AG08396 (cell line): ENCODE measurements around the gene PRRC2B.

Experiments used
- DNase-seq: peaks from one replicate; pipeline ENCODE4 v3.0.0; 2012; ENCODE audit warnings: low spot score, mixed read lengths

The PRRC2B gene

DNA sequence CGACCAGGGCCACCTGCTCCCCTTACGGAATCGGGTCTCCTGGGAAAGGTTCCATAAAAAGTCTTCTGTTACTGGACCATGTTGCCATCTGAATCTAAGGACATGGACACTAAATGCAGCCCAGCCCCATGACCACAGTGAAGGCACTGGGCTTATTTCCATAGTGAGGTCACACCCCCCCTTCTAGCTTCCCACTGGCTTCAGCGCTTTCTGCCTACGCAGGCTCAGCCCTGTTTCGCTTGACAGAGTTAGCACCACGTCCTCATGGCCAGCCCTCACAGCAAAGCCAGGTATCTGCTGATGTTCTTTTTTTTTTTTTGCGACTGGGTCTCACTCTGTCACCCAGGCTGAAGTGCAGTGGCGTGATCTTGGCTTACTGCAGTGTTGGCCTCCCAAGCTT is 123.0 kb downstream of the PRRC2B start:
- no peak for DNase-seq

DNA sequence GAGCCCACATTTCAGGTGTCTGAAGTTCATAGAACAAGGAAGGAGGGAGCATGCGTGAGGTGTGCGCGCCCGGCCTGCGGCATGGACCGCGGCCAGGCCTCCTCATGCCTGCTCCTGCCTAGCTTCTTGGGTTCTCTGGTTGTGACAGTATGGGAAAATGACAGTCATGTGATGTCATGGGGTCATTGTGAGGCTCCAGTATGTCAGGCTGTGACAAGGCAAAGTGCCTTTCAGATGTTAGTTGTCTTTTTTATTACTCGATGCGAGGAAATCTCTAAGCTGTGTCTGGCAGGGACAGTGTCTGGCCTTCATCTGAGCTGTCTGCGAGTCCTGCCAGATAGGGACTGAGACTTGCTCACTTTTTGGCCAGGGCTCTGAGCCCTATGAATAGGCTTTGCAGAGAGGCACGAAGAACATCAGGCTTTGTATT is 123.9 kb downstream of the PRRC2B start:
- DNase-seq, result no peak

DNA sequence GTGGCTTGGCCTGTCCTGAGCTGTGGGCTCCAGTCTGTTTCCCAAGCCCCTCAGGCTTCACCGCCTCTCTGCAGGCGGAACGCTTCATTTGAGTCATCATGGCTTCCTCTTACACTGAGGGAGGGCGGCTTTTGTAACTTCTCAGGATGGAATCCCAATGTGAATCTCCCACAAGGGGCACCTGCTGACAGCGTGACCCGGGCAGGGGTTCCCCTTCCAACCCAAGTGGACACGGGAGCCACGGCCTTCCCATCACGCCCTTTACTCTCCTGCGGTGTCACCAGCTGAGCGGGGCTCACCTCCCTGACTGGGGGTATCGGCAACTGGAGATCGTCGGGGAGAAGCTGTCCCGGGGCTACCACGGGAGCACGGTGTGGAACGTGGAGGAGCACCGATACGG is 124.7 kb downstream of the PRRC2B start:
- no peak for DNase-seq

DNA sequence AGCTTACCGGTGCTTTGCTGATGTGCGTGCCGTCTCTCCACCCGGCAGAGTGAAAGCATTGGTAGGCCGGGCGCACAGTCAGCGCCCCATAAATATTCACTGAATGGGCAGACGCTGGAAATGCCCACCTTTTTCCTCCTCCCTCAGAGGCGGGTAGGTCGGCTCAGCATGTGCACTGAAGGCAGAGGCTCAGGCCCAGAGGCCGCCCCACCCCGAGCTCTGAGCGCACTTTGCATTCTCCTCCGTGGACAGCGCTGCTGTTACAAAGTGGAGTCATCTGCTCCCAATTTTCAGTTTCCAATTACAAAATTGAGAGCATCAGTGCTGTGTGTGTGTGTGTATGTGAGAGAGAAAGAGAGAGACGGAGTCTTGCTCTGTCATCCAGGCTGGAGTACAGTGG is 126.6 kb downstream of the PRRC2B start:
- no peak for DNase-seq

DNA sequence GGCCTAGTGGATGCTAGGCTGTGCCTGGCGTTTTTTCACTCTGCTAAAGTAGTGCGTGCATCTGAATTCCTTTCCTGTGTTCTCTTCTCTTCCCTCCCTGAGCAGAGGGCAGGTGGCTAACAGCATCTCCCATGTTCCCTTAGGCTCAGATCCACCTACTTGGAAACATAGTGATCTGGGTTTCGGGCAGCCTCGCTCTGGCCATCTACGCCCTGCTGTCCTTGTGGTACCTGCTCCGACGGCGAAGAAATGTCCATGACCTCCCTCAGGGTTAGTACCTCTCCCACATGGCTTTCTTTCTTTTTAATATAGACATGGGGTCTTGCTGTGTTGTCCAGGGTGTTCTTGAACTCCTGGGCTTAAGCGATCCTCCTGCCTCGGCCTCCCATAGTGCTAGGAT is 127.3 kb downstream of the PRRC2B start:
- no peak for DNase-seq

DNA sequence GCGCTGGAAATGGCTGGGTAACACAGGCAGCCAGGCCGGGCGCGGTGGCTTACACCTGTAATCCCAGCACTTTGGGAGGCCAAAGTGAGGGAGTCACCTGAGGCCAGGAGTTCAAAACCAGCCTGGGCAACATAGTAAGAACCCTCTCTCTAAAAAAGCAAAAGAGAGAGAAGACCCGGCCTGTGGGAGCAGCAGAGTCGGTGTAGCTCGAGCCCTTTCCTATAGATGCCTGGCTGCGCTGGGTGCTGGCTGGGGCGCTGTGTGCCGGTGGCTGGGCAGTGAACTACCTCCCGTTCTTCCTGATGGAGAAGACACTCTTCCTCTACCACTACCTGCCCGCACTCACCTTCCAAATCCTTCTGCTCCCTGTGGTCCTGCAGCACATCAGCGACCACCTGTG is 127.9 kb downstream of the PRRC2B start:
- no peak for DNase-seq

DNA sequence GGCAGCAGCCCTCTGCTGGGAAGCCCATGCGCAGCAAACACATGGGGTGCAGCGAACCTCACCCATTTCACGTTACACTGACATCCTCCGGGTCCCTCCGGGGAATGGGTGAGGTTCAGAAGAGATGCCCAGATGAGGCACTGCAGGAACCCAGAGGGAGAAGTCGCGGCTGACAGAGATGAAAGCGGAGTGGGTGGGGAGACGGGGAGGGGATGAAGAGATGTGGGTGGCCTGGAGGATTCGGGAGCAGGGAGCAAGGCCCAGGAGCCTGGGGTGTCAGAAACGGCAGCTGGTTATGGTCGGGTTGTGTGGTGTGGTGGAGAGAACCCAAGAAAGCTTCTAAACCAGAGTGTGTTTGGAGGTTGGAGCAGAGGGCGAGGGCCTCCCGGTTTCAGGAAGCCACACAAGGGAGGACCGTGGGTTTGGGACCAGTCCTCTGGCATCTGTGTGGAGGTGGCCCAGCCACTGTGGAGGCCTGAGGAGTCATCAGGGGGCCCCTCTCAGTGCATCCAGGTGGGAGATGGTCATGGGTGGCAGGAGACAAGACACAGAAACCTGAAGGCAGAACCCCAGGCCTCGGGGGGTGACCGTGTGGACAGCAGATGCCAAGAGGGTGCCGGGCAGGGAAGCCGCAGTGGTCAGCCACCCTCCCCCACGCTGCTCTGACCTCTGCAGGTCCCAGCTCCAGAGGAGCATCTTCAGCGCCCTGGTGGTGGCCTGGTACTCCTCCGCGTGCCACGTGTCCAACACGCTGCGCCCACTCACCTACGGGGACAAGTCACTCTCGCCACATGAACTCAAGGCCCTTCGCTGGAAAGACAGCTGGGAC is 128.6 kb downstream of the PRRC2B start:
- no peak for DNase-seq

DNA sequence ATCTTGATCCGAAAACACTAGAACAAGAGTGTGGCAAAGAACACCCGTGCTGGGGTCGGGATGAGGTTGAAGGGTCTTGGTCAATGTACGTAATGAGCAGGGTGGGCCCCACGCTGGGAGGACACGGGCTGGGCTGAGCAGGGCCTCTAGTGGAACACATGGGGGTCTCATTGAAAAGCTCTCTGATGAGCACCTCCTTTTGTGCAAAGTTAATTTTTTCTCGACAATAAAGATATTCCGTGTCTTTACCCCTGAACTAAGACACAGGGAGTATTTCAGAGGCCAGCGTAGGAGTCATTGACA is 129.2 kb downstream of the PRRC2B start:
- no peak for DNase-seq

DNA sequence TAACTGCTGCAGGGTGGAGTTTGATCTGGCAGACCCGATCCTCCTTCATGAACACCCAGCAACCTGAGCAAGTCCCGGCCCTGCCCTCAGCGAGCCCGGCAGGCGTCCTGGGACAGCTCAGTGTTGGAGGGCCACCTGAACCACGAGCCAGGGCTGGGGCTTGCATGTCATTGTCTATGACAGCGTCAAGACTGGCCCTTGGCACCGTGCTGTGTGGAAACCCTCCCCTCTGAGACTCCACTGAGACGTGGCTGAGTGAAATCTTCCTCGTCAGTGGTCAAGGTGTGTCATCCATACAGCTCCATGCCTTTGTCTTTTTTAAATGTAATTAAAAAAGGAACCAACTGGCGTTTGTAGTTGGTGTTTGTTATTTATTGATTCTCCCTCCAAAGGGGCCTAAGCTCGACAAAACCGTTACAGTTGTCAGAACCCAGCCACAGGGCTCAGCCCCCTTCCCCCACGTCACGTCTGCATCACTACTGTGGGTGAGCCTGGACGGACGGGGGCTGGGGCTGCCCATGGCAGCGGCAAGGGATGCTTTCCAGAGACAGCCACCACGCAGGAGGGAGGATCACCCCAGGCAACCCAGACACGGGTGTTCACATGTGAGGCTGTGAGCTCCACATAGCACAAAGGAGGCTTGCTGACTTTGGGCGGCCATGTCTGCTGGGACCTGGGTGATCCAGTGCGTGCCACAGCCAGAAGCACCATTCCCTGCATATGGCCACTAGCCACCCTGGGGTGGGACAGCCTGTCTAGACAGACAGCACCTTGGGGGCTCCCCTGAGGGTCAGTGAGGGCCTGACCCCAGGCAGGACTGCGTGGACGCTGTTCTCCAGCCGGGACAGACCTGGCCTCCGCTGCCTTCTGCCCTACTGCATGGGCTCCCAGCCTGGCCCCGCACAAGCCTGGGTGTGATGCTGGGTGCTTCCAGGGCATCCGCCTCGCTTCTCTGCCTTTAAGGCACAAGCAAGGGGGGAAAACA is 129.9 kb downstream of the PRRC2B start:
- DNase-seq, result no peak

DNA sequence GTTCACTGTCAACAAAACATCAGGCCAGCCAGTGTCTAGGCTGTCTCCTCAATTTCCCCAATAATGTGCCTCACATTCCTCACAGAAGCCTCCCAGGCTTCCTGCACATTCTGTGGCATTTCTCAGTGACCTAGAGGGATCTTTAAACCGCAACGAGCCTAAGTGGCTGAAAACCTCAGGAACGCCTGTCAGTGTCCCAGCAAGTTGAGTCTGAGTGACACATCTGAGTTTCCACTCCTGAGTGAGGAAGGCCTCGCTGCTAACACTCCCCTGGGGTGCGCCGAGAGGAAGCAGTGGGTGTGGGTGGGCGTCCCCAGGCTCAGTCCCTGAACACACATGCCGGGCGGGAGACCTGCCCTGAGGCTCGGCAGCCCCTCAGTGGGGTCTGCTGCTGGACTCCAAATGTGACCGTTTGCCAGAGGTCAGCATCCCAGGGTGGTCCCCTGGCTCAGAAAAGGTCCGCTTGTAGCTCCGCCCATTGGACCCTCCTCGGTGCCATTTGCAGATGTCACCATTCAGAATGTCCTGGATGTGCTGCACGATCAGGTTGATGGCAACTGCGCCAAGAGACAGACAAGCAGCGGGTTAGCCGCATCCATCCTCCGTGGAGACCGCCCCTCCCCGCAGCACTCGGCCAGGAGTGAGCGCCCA is 130.9 kb downstream of the PRRC2B start:
- peak; percentile 52 for DNase-seq

DNA sequence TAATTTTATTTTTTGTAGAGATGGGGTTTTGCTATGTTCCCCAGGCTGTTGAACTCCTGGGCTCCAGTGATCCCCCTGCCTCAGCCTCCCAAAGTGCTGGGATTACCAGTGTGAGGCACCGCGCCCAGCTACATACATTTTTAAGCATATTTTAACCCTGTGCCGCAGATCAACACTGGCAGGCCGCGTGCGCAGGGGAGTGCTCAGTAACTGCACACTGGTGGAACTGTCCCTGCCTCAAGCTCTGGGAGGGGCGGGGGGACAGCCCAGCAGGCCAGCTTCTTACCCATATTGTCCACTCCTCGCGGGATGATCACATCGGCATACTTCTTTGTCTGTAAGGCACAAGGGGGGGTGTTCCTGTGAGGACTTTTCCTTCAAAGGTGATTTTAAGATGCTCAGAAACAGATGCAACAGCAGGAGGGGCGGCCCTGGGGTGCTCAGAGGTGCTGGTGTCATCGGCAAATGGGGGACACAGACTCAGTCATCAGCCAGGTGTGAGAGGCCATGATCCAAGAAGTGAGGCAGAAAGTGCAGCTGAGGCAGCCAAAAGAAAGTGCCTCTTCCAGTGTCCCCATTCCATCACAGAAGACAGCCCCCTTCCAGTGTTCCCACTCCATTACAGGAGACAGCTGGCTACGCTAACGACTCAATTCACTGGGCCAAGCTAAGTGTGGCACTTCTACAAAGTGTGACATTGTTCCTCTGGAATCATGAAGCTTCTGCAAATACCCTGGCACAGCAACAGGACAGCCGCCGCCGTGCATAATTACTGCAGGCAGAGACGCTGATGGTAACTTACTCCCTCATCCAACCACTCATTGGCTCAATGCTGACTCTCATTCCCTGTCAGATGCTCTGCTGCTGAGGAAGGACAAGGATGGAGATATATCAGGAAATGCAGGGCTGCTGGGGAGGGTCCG is 132.0 kb downstream of the PRRC2B start:
- DNase-seq, result no peak

DNA sequence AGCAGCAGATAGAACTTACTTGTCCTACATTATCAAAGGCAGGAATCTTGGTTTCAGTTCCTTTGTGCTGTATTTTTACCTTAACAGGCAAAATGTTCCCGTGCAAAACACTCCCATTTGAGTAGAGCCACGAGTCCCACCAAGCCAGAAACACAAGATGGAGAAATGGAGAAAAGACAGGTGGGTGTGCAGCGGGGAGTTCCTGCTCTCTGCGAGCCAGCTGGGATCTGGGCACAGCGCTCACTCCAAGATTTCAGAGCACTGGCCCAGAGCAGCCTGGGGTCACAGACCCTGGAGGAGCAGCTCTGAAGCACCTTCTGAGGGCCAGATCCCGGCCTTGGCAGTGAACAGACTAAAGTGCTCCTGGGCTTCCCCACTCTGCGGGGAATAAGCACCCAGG is 134.3 kb downstream of the PRRC2B start:
- DNase-seq, result no peak

DNA sequence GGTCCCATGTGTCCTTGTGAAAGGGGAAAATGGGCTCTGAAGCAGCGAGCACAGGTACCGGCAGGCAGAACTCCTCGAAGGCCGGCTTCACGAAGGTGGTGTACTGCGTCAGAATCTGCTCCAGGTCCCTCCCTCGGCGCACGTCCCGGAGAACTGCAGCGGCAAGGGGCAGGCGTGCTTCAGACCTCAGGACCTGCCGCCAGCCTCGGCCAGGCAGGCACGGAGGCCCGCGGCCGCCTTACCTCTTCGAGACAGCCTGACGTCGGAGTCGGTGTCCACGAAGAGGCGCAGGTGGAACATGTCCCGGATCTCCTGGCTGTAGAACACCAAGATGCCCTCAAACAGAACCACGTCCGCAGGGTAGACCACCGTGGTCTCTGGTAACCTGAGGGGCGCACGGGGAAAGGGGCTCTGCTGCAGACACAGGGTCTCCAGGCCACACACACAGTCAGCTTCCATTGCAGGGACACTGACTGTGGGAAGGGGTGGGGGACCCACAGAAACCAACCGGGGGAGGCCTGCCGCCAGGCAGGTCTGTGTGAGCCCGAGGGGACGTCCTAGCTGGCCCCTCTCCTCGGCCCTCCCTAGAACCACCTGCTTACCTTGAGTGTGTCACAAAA is 135.1 kb downstream of the PRRC2B start:
- no peak for DNase-seq

DNA sequence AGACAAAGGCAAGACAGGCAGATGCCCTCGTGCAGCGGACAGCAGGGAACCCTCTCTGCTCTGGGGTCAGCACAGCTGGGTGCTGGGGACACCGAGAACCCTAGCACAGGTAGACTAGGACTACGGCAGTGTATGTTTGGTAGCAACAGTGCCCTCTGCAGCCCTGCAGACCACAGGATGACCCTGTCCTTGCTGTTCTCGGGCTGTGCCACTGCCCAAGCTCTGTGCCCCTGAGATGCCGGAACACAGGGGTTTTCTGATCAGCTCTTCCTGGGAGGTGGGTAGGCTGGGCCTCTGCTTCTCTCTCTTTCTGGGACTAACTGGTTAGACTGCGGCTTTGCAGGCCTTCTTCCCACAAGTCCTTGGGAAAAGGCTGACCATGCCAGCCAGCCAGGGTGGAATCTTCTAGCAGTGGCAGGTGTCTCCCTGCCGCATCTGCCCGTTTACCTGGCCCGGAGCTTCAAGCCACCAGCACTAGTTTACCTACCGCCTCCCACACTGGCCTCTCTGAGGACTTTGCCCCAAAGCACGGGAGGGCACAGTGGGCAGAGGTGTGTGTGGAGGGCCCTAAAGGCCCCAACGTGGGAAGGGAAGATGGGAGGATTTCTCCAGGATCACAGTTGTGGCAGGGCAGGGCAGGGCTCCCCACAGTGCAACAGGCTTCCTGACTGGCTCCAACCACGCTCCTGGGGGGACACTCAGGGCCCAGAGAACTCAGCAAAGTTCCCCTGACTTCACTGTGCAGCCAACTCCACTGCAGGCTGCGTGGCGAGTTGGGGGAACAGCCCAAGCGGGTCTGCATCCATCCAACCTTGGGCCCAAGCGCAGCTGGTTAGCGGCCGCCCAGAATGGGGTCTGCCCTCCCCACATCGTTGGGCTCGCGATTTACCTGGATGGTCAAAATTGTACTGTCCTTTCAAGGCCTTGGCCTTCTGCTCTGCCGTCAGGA is 136.0 kb downstream of the PRRC2B start:
- DNase-seq, result no peak

DNA sequence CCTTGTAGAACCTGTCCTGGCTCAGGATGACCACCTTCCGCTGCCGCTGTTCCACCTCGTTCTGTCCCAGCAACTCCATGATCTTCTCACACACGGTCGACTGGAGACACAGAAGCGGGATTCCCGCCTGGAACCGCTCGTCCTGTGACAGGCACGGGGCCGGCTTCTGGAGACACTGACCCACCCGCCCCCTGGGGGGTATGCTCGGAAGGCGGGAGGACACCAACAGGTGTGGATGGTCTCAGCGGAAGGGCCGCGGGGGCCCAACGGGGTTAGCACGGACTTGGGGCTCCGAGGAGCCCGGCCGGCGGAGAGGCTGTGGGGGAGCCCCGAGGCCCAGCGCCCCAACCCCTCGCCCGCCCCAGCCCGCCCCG is 136.6 kb downstream of the PRRC2B start:
- DNase-seq, result peak; percentile 78

DNA sequence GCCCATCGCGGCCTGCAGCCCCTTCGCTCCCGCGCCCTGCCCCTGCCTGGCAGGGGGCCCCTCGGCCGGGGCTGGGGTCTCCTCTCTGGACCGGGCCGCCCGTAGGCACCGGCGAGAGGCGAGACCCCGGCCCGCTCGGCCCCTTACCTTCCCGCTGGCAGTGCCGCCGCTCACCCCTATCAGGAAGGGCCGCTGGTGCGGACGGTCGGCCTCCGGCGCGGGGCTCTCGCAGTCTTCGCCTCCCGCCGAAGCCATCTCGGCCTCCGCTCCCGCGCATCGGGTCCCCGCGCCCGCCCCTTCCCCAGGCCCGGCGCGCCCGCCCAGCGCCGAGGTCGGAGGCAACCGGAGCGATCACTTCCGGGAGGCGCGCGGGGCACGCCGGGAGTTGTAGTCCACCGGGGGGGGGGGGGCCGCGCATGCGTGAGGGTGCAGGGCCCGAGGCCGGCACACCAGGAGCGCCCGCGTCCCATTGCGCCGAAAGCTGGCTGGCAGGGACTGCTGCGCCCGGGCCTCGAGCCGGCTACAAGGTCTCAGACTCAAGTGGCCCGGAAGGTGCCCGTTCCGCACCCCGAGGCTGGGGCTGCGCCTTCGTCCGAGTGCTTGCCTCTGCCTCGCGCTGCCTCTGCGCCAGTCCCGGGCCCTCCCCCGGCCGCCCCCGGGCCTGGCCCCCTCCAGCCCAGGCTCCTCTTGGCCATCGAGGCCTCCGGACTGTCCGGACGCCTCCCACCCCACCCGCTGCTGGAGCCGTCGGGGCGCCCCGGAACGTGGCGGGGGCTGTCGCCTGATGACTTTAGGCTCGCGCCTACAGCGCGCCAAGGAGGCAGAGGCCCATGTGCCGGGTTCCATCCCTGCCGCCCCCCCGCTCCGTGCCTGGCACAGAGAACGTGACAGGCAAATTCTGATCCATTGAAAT is 137.3 kb downstream of the PRRC2B start, which contains the start of gene UCK1:
TSS of gene UCK1 (minus strand) at position 344 of the 913 bp plus-strand sequence. CDS start at position 255, 89 bp downstream.
- DNase-seq, result peak; percentile 100

DNA sequence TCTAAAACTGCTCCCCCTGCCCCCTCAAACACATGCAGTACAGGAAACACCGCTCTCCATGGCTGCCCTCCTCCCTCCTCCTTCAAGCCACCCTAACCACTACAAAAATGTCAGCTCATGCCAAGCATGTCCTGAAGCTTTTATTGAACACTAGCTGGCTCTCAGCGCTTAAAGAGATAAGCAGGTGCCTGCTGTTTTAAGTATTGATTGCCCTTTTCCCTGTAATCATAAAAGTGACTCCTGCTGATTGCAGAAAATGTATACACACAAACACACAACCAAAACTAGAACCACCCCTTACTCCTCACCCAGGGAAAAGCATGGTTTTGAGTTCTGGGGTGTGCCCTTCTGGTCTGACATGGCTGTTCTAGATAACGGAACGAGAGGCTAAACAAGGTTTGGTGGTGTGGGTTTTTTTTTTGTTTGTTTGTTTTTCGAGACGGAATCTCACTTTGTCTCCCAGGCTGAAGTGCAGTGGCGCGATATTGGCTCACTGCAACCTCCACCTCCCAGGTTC is 140.9 kb downstream of the PRRC2B start:
- no peak for DNase-seq

DNA sequence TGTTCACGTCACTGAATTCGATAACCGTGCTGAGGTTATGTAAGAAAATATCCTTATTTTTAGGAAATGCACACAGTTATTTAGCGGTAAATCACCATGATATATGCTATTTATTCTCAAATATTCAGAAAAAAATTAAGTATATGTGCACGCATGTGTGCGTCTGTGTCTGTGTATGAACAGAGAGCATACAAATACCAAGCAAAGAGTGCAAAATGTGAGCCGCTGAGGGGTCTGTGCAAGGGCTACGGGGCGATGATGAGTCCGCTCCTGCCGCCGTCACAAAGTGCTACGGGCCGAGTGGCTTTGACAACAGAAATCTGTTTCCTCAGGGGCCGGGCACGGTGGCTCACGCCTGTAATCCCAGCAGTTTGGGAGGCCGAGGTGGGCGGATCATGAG is 144.1 kb downstream of the PRRC2B start:
- no peak for DNase-seq
